Measurements from ENCODE around the gene ZNF281.

Gene ZNF281

GRCh38 chr1:200372095-200372884, 37.5 kb downstream of the ZNF281 start:
- Histone ChIP-seq H3K4me3 (ENCODE audit: low read length) (no peak overlapping the region), H3K4me2 (ENCODE audit: low read depth, low read length) (no peak overlapping the region), H2AFZ (ENCODE audit: low read length) (no peak overlapping the region), H3K4me1 (ENCODE audit: low read length) (no peaks in the 10 kb centered on the region), H3F3A (ENCODE audit: insufficient read depth, low read length) (no peaks in the 10 kb centered on the region), H4K20me1 (ENCODE audit: insufficient read depth, low read length) (no peaks in the 10 kb centered on the region), H3K9me2 (replicated peaks; ENCODE audit: insufficient read depth, low read length) (no peaks in the 10 kb centered on the region), H3K9me3 (replicated peaks; ENCODE audit: insufficient read depth, low read length) (no peaks in the 10 kb centered on the region), H3K27ac (ENCODE audit: low read length) (no peak overlapping the region), H3K79me2 (ENCODE audit: low read length) (no peaks in the 10 kb centered on the region), H3K9ac (ENCODE audit: low read length) (no peak overlapping the region), H3K27me3 (replicated peaks; ENCODE audit: insufficient read depth, low read length) (no peaks in the 10 kb centered on the region), H3K36me3 (replicated peaks; ENCODE audit: insufficient read depth, low read length) (no peaks in the 10 kb centered on the region)
- no peak for TF ChIP-seq EZH2 (optimal IDR thresholded peaks at IDR 0.05; ENCODE audit: low read depth, low read length)
- TF ChIP-seq EZH2phosphoT487 (IDR thresholded peaks at IDR 0.05; ENCODE audit: low read length): no peak
- no peak for TF ChIP-seq CTCF (IDR thresholded peaks at IDR 0.05; ENCODE audit: low read length)
- no peak for DNase-seq

DNA sequence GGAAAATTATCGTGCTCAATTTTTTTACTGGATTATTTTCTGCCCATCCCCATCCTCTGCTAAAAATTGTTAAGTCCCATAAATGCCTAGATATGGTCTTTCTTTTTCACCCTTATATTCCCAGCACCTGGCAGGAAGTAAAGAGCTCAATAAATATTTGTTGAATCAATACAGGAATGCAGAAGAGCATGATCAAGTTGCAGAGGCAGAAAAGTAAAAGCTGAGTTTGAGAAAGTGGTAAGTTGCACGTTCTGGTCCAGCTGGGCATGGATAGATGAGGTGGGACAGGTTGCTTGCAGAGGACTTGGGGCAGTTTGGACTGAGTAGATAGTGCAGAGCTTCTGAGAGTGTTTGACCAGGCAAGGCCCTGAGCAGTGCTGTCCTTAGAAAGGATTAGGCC, 40.1 kb downstream of the ZNF281 start:
- no peak for DNase-seq
- Histone ChIP-seq H3K9ac (ENCODE audit: low read length) (no peak overlapping the region), H2AFZ (ENCODE audit: low read length) (no peak overlapping the region), H3K4me3 (ENCODE audit: low read length) (no peak overlapping the region), H3K9me3 (replicated peaks; ENCODE audit: insufficient read depth, low read length) (no peaks in the 10 kb centered on the region), H3K4me2 (ENCODE audit: low read depth, low read length) (no peak overlapping the region), H4K20me1 (ENCODE audit: insufficient read depth, low read length) (no peaks in the 10 kb centered on the region), H3K27me3 (replicated peaks; ENCODE audit: insufficient read depth, low read length) (no peaks in the 10 kb centered on the region), H3F3A (ENCODE audit: insufficient read depth, low read length) (no peaks in the 10 kb centered on the region), H3K4me1 (ENCODE audit: low read length) (0 out of 2 replicates have a peak, but pooled peaks cover under 1% of the 10 kb centered on the region), H3K9me2 (replicated peaks; ENCODE audit: insufficient read depth, low read length) (no peaks in the 10 kb centered on the region), H3K79me2 (ENCODE audit: low read length) (no peaks in the 10 kb centered on the region), H3K27ac (ENCODE audit: low read length) (no peak overlapping the region), H3K36me3 (replicated peaks; ENCODE audit: insufficient read depth, low read length) (no peaks in the 10 kb centered on the region)
- TF ChIP-seq CTCF (IDR thresholded peaks at IDR 0.05; ENCODE audit: low read length) (no peak), EZH2 (optimal IDR thresholded peaks at IDR 0.05; ENCODE audit: low read depth, low read length) (no peak), EZH2phosphoT487 (IDR thresholded peaks at IDR 0.05; ENCODE audit: low read length) (no peak)

DNA sequence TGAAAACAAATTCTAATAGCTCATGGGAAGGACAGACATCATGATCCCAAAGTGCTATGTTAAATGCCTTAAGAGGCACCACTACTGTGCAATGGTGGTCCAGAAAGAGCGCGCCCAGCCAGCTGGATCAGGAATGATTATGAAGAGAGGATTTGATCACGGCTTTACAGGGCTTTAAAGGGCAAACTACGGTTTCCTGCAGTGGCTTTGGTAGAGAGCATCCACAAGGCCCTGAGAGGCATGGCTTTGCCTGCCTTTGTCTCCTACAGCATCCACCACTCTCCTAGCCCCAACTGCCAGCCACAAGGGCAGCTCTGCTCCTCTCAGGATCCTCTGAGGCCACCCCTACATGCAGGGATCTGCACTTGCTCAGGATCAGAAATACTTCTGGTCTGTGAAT, 40.7 kb downstream of the ZNF281 start:
- Histone ChIP-seq H3K4me1 (ENCODE audit: low read length) (peaks cover 6% of the 10 kb centered on the region; the same call in 1 of the 2 replicates), H3K9me2 (replicated peaks; ENCODE audit: insufficient read depth, low read length) (no peaks in the 10 kb centered on the region), H3K9ac (ENCODE audit: low read length) (no peak overlapping the region), H3K79me2 (ENCODE audit: low read length) (no peaks in the 10 kb centered on the region), H3K4me3 (ENCODE audit: low read length) (no peak overlapping the region), H3K27ac (ENCODE audit: low read length) (no peak overlapping the region), H2AFZ (ENCODE audit: low read length) (no peak overlapping the region), H3K4me2 (ENCODE audit: low read depth, low read length) (no peak overlapping the region), H3K36me3 (replicated peaks; ENCODE audit: insufficient read depth, low read length) (no peaks in the 10 kb centered on the region), H3F3A (ENCODE audit: insufficient read depth, low read length) (no peaks in the 10 kb centered on the region), H3K9me3 (replicated peaks; ENCODE audit: insufficient read depth, low read length) (no peaks in the 10 kb centered on the region), H4K20me1 (ENCODE audit: insufficient read depth, low read length) (no peaks in the 10 kb centered on the region), H3K27me3 (replicated peaks; ENCODE audit: insufficient read depth, low read length) (no peaks in the 10 kb centered on the region)
- TF ChIP-seq EZH2 (optimal IDR thresholded peaks at IDR 0.05; ENCODE audit: low read depth, low read length) (no peak), EZH2phosphoT487 (IDR thresholded peaks at IDR 0.05; ENCODE audit: low read length) (no peak), CTCF (IDR thresholded peaks at IDR 0.05; ENCODE audit: low read length) (no peak)
- DNase-seq: no peak

All from MM.1S (cell line).